ENCODE measurements around the gene PLCB1. TPM values are rescaled to one million over a fixed set of nuclear protein-coding genes. Genes with fewer than 3 reads are reported as not detected.

PLCB1 gene
- polyA plus RNA-seq, 1 experiment = 16.4 TPM

- H3K9me3 ChIP-seq (ENCODE audit: control insufficient read depth, insufficient read depth, low read length) = no peaks in the 10 kb centered on the region
- DNase-seq (ENCODE audit: low read depth, low spot score) = no peak
- no peaks in the 10 kb centered on the region for H3K27me3 ChIP-seq (ENCODE audit: control insufficient read depth, insufficient read depth, low read length)
- ChIA-PET POLR2A (no interaction called here), CTCF (interaction anchor here (0.8 to 1.5 kb wide), 5 partner anchors 8 to 415 kb away, joined by 3 to 7 read pairs (median 3); no protein-coding TSS in a partner anchor)
- no peak overlapping the region for H3K27ac ChIP-seq (ENCODE audit: low read depth, low read length)
- no peak for TF ChIP-seq CTCF (IDR thresholded peaks at IDR 0.05; ENCODE audit: low read depth, low read length)
- H3K4me3 ChIP-seq (ENCODE audit: low read depth, low read length) = no peak overlapping the region
Measured at GRCh38 chr20:8306937-8307336, 174.9 kb downstream of the PLCB1 start.

- no peak for TF ChIP-seq CTCF (IDR thresholded peaks at IDR 0.05; ENCODE audit: low read depth, low read length)
- CTCF ChIA-PET = no interaction called here
- DNase-seq (ENCODE audit: low read depth, low spot score) = no peak
- H3K27ac ChIP-seq (ENCODE audit: low read depth, low read length) = no peak overlapping the region
- H3K4me3 ChIP-seq (ENCODE audit: low read depth, low read length) = no peak overlapping the region
- H3K9me3 ChIP-seq (ENCODE audit: control insufficient read depth, insufficient read depth, low read length) = no peaks in the 10 kb centered on the region
- H3K27me3 ChIP-seq (ENCODE audit: control insufficient read depth, insufficient read depth, low read length) = no peaks in the 10 kb centered on the region
- POLR2A ChIA-PET = no interaction called here
Measured at GRCh38 chr20:8309634-8310033, 177.6 kb downstream of the PLCB1 start.

- POLR2A ChIA-PET = no interaction called here
- no peak for TF ChIP-seq CTCF (IDR thresholded peaks at IDR 0.05; ENCODE audit: low read depth, low read length)
- no peaks in the 10 kb centered on the region for H3K9me3 ChIP-seq (ENCODE audit: control insufficient read depth, insufficient read depth, low read length)
- no peak for DNase-seq (ENCODE audit: low read depth, low spot score)
- H3K27ac ChIP-seq (ENCODE audit: low read depth, low read length) = no peak overlapping the region
- no peaks in the 10 kb centered on the region for H3K27me3 ChIP-seq (ENCODE audit: control insufficient read depth, insufficient read depth, low read length)
- CTCF ChIA-PET = no interaction called here
- no peak overlapping the region for H3K4me3 ChIP-seq (ENCODE audit: low read depth, low read length)
Measured at GRCh38 chr20:8310618-8311017, 178.6 kb downstream of the PLCB1 start.

- Histone ChIP-seq H3K27me3 (ENCODE audit: control insufficient read depth, insufficient read depth, low read length) (no peaks in the 10 kb centered on the region), H3K4me3 (ENCODE audit: low read depth, low read length) (no peak overlapping the region), H3K27ac (ENCODE audit: low read depth, low read length) (no peak overlapping the region), H3K9me3 (ENCODE audit: control insufficient read depth, insufficient read depth, low read length) (no peaks in the 10 kb centered on the region)
- ChIA-PET CTCF (interaction anchor here (0.8 to 2.2 kb wide), 3 partner anchors 76 to 408 kb away, joined by 3 to 8 read pairs (median 3); no protein-coding TSS in a partner anchor), POLR2A (no interaction called here)
- TF ChIP-seq CTCF (IDR thresholded peaks at IDR 0.05; ENCODE audit: low read depth, low read length) = no peak
- no peak for DNase-seq (ENCODE audit: low read depth, low spot score)
Measured at GRCh38 chr20:8313073-8313472, 181.0 kb downstream of the PLCB1 start.

GRCh38 chr20:8315639-8316573 is 183.8 kb downstream of the PLCB1 start:
- CTCF ChIA-PET = interaction anchor here (1.0 kb wide), 1 partner anchor 9 kb away, joined by 3 read pairs; no protein-coding TSS in a partner anchor
- Histone ChIP-seq H3K4me3 (ENCODE audit: low read depth, low read length) (no peak overlapping the region), H3K9me3 (ENCODE audit: control insufficient read depth, insufficient read depth, low read length) (no peaks in the 10 kb centered on the region), H3K27ac (ENCODE audit: low read depth, low read length) (no peak overlapping the region), H3K27me3 (ENCODE audit: control insufficient read depth, insufficient read depth, low read length) (no peaks in the 10 kb centered on the region)
- POLR2A ChIA-PET = no interaction called here
- TF ChIP-seq CTCF (IDR thresholded peaks at IDR 0.05; ENCODE audit: low read depth, low read length) = no peak
- no peak for DNase-seq (ENCODE audit: low read depth, low spot score)

All from AG04450 (cell line).